ENCODE measurements around the gene NDUFA6.

The NDUFA6 gene

GRCh38 chr22:42084874-42085273 lies 5.7 kb downstream of the NDUFA6 start:
- Histone ChIP-seq H3K4me3 (ENCODE audit: control insufficient read depth in 1 of 7, extremely low read depth in 1 of 7, insufficient read depth in 4 of 7, low read depth in 2 of 7, low read length in 6 of 7) (no peak overlapping the region), H3K27ac (ENCODE audit: insufficient read depth in 1 of 2, low read depth in 1 of 2, low read length in 2 of 2, poor library complexity in 1 of 2, severe bottlenecking in 2 of 2) (no peak overlapping the region), H3K9me3 (ENCODE audit: control extremely low read depth in 1 of 5, control insufficient read depth in 4 of 5, insufficient read depth in 2 of 5, low read depth in 1 of 5, low read length in 4 of 5) (peaks cover 0 to 4% (median 0%) of the 10 kb centered on the region in 5 experiments), H3K36me3 (ENCODE audit: control insufficient read depth in 4 of 4, insufficient read depth in 4 of 4, low read length in 3 of 4) (peaks cover 12 to 57% (median 47%) of the 10 kb centered on the region in 4 experiments), H3K4me1 (ENCODE audit: control extremely low read depth in 1 of 4, control insufficient read depth in 4 of 4, insufficient read depth in 4 of 4, low read length in 3 of 4) (peaks cover 5 to 19% (median 8%) of the 10 kb centered on the region in 4 experiments), H3K27me3 (replicated peaks in 2 of 5; ENCODE audit: control insufficient read depth in 4 of 5, insufficient read depth in 5 of 5, low read length in 4 of 5) (no peaks in the 10 kb centered on the region)
- WGBS (ENCODE audit: insufficient coverage): 88% methylated on average over 5 of the region's 8 CpGs
- DNase-seq: no peak
- CTCF ChIA-PET: no interaction called here
- POLR2A ChIA-PET: no interaction called here

- peaks cover 12 to 52% (median 43%) of the 10 kb centered on the region in 4 experiments for H3K36me3 ChIP-seq (ENCODE audit: control insufficient read depth in 4 of 4, insufficient read depth in 4 of 4, low read length in 3 of 4)
- CTCF ChIA-PET: no interaction called here
- POLR2A ChIA-PET: no interaction called here
Measured at GRCh38 chr22:42083119-42083518, 7.5 kb downstream of the NDUFA6 start.

GRCh38 chr22:42080287-42080686 lies 10.3 kb downstream of the NDUFA6 start:
- peaks cover 5 to 19% (median 11%) of the 10 kb centered on the region in 4 experiments for H3K4me1 ChIP-seq (ENCODE audit: control extremely low read depth in 1 of 4, control insufficient read depth in 4 of 4, insufficient read depth in 4 of 4, low read length in 3 of 4)
- POLR2A ChIA-PET: interaction anchor here (2.4 kb wide), 1 partner anchor 9 kb away, joined by 31 read pairs; the partner anchor contains the start of gene NDUFA6
- no peaks in the 10 kb centered on the region for H3K27me3 ChIP-seq (replicated peaks in 2 of 5; ENCODE audit: control insufficient read depth in 4 of 5, insufficient read depth in 5 of 5, low read length in 4 of 5)
- peak overlapping the region; percentile 63 to 91 (median 83) for H3K4me3 ChIP-seq (ENCODE audit: control insufficient read depth in 1 of 7, extremely low read depth in 1 of 7, insufficient read depth in 4 of 7, low read depth in 2 of 7, low read length in 6 of 7)
- peak in 1 of 3 donors; percentile 10 for DNase-seq
- H3K36me3 ChIP-seq (ENCODE audit: control insufficient read depth in 4 of 4, insufficient read depth in 4 of 4, low read length in 3 of 4): peaks cover 6 to 45% (median 33%) of the 10 kb centered on the region in 4 experiments
- CTCF ChIA-PET: interaction anchor here (0.8 to 4.2 kb wide), 3 partner anchors 10 to 37 kb away, joined by 3 to 29 read pairs (median 3); partner anchors contain the start of gene NDUFA6
- H3K27ac ChIP-seq (ENCODE audit: insufficient read depth in 1 of 2, low read depth in 1 of 2, low read length in 2 of 2, poor library complexity in 1 of 2, severe bottlenecking in 2 of 2): peak overlapping the region; percentile 90 to 97
- 0% methylated on average over 7 of the region's 14 CpGs for WGBS (ENCODE audit: insufficient coverage)
- H3K9me3 ChIP-seq (ENCODE audit: control extremely low read depth in 1 of 5, control insufficient read depth in 4 of 5, insufficient read depth in 2 of 5, low read depth in 1 of 5, low read length in 4 of 5): peaks cover 0 to 3% (median 0%) of the 10 kb centered on the region in 5 experiments

More at GRCh38 chr22:42083119-42083518, 7.5 kb downstream of the NDUFA6 start:
- H3K27ac ChIP-seq (ENCODE audit: insufficient read depth in 1 of 2, low read depth in 1 of 2, low read length in 2 of 2, poor library complexity in 1 of 2, severe bottlenecking in 2 of 2): no peak overlapping the region
- H3K4me1 ChIP-seq (ENCODE audit: control extremely low read depth in 1 of 4, control insufficient read depth in 4 of 4, insufficient read depth in 4 of 4, low read length in 3 of 4): peaks cover 5 to 19% (median 11%) of the 10 kb centered on the region in 4 experiments
- H3K9me3 ChIP-seq (ENCODE audit: control extremely low read depth in 1 of 5, control insufficient read depth in 4 of 5, insufficient read depth in 2 of 5, low read depth in 1 of 5, low read length in 4 of 5): no peaks in the 10 kb centered on the region
- DNase-seq: no peak
- H3K4me3 ChIP-seq (ENCODE audit: control insufficient read depth in 1 of 7, extremely low read depth in 1 of 7, insufficient read depth in 4 of 7, low read depth in 2 of 7, low read length in 6 of 7): no peak overlapping the region
- WGBS (ENCODE audit: insufficient coverage): 100% methylated on average over 3 of the region's 4 CpGs
- H3K27me3 ChIP-seq (replicated peaks in 2 of 5; ENCODE audit: control insufficient read depth in 4 of 5, insufficient read depth in 5 of 5, low read length in 4 of 5): no peaks in the 10 kb centered on the region

- Histone ChIP-seq H3K4me3 (ENCODE audit: control insufficient read depth in 1 of 7, extremely low read depth in 1 of 7, insufficient read depth in 4 of 7, low read depth in 2 of 7, low read length in 6 of 7) (peak within 1 kb of the TSS; percentile 63 to 91 (median 83)), H3K4me1 (ENCODE audit: control extremely low read depth in 1 of 4, control insufficient read depth in 4 of 4, insufficient read depth in 4 of 4, low read length in 3 of 4) (peaks cover 5 to 25% (median 14%) of the 10 kb centered on the region in 4 experiments), H3K9me3 (ENCODE audit: control extremely low read depth in 1 of 5, control insufficient read depth in 4 of 5, insufficient read depth in 2 of 5, low read depth in 1 of 5, low read length in 4 of 5) (peaks cover 0 to 3% (median 0%) of the 10 kb centered on the region in 5 experiments), H3K27me3 (replicated peaks in 2 of 5; ENCODE audit: control insufficient read depth in 4 of 5, insufficient read depth in 5 of 5, low read length in 4 of 5) (no peaks in the 10 kb centered on the region), H3K36me3 (ENCODE audit: control insufficient read depth in 4 of 4, insufficient read depth in 4 of 4, low read length in 3 of 4) (peaks cover 6 to 38% (median 27%) of the 10 kb centered on the region in 4 experiments), H3K27ac (ENCODE audit: insufficient read depth in 1 of 2, low read depth in 1 of 2, low read length in 2 of 2, poor library complexity in 1 of 2, severe bottlenecking in 2 of 2) (peak within 1 kb of the TSS; percentile 90 to 97)
- POLR2A ChIA-PET: interaction anchor here (2.4 kb wide), 1 partner anchor 10 kb away, joined by 31 read pairs; the partner anchor contains the start of gene NDUFA6
- under 1% methylated on average over 52 of the region's 71 CpGs for WGBS (ENCODE audit: insufficient coverage)
- CTCF ChIA-PET: interaction anchor here (0.8 to 4.2 kb wide), 2 partner anchors 11 to 29 kb away, joined by 3 to 29 read pairs; partner anchors contain the start of gene NDUFA6
- DNase-seq: peak; percentile 98 to 100 (median 99)
Measured at GRCh38 chr22:42079319-42080251, 11.0 kb downstream of the NDUFA6 start, which contains the start of gene SMDT1. TSS of gene SMDT1 (plus strand) at chr22:42079700. CDS start at chr22:42079769, 69 bp downstream.

- 78% methylated on average over 17 of the region's 24 CpGs for WGBS (ENCODE audit: insufficient coverage)
- H3K4me1 ChIP-seq (ENCODE audit: control extremely low read depth in 1 of 4, control insufficient read depth in 4 of 4, insufficient read depth in 4 of 4, low read length in 3 of 4): peaks cover 5 to 32% (median 18%) of the 10 kb centered on the region in 4 experiments
- peak overlapping the region; percentile 90 to 97 for H3K27ac ChIP-seq (ENCODE audit: insufficient read depth in 1 of 2, low read depth in 1 of 2, low read length in 2 of 2, poor library complexity in 1 of 2, severe bottlenecking in 2 of 2)
- CTCF ChIA-PET: interaction anchor here (0.5 to 4.2 kb wide), 2 partner anchors 12 to 247 kb away, joined by 4 to 29 read pairs; partner anchors contain the start of gene NDUFA6
- H3K36me3 ChIP-seq (ENCODE audit: control insufficient read depth in 4 of 4, insufficient read depth in 4 of 4, low read length in 3 of 4): peaks cover 6 to 30% (median 23%) of the 10 kb centered on the region in 4 experiments
- H3K27me3 ChIP-seq (replicated peaks in 2 of 5; ENCODE audit: control insufficient read depth in 4 of 5, insufficient read depth in 5 of 5, low read length in 4 of 5): no peaks in the 10 kb centered on the region
- H3K9me3 ChIP-seq (ENCODE audit: control extremely low read depth in 1 of 5, control insufficient read depth in 4 of 5, insufficient read depth in 2 of 5, low read depth in 1 of 5, low read length in 4 of 5): peaks cover 0 to 3% (median 0%) of the 10 kb centered on the region in 5 experiments
- POLR2A ChIA-PET: interaction anchor here (0.6 to 2.4 kb wide), 2 partner anchors 11 to 22 kb away, joined by 4 to 31 read pairs; partner anchors contain the start of gene NDUFA6
- no peak for DNase-seq
- peak overlapping the region; percentile 55 to 91 (median 81) for H3K4me3 ChIP-seq (ENCODE audit: control insufficient read depth in 1 of 7, extremely low read depth in 1 of 7, insufficient read depth in 4 of 7, low read depth in 2 of 7, low read length in 6 of 7)
Measured at GRCh38 chr22:42078469-42079318, 11.9 kb downstream of the NDUFA6 start.

GRCh38 chr22:42077486-42078125 lies 13.0 kb downstream of the NDUFA6 start:
- WGBS (ENCODE audit: insufficient coverage): 94% methylated on average over 21 of the region's 21 CpGs
- CTCF ChIA-PET: interaction anchor here (1.2 to 4.2 kb wide), 2 partner anchors 13 to 111 kb away, joined by 3 to 29 read pairs; partner anchors contain the start of gene NDUFA6
- Histone ChIP-seq H3K27me3 (replicated peaks in 2 of 5; ENCODE audit: control insufficient read depth in 4 of 5, insufficient read depth in 5 of 5, low read length in 4 of 5) (no peaks in the 10 kb centered on the region), H3K4me1 (ENCODE audit: control extremely low read depth in 1 of 4, control insufficient read depth in 4 of 4, insufficient read depth in 4 of 4, low read length in 3 of 4) (peaks cover 5 to 35% (median 20%) of the 10 kb centered on the region in 4 experiments), H3K4me3 (ENCODE audit: control insufficient read depth in 1 of 7, extremely low read depth in 1 of 7, insufficient read depth in 4 of 7, low read depth in 2 of 7, low read length in 6 of 7) (no peak overlapping the region), H3K9me3 (ENCODE audit: control extremely low read depth in 1 of 5, control insufficient read depth in 4 of 5, insufficient read depth in 2 of 5, low read depth in 1 of 5, low read length in 4 of 5) (peaks cover 0 to 3% (median 0%) of the 10 kb centered on the region in 5 experiments), H3K36me3 (ENCODE audit: control insufficient read depth in 4 of 4, insufficient read depth in 4 of 4, low read length in 3 of 4) (peaks cover 1 to 21% (median 12%) of the 10 kb centered on the region in 4 experiments), H3K27ac (ENCODE audit: insufficient read depth in 1 of 2, low read depth in 1 of 2, low read length in 2 of 2, poor library complexity in 1 of 2, severe bottlenecking in 2 of 2) (peak overlapping the region in 1 of 2 experiments; percentile 97)
- POLR2A ChIA-PET: interaction anchor here (1.0 kb wide), 1 partner anchor 13 kb away, joined by 3 read pairs; the partner anchor contains the start of gene NDUFA6
- no peak for DNase-seq
